GM21576 (cell line): ENCODE data around the gene TMEM219.

ENCODE experiments used
- ATAC-seq: cut with Tn5 transposase; IDR thresholded peaks from one replicate; pipeline ENCODE4 v1.9.1; 2021; ENCODE audit warnings: mild to moderate bottlenecking, moderate library complexity; ENCODE audit not compliant: unreplicated experiment

Gene TMEM219

DNA sequence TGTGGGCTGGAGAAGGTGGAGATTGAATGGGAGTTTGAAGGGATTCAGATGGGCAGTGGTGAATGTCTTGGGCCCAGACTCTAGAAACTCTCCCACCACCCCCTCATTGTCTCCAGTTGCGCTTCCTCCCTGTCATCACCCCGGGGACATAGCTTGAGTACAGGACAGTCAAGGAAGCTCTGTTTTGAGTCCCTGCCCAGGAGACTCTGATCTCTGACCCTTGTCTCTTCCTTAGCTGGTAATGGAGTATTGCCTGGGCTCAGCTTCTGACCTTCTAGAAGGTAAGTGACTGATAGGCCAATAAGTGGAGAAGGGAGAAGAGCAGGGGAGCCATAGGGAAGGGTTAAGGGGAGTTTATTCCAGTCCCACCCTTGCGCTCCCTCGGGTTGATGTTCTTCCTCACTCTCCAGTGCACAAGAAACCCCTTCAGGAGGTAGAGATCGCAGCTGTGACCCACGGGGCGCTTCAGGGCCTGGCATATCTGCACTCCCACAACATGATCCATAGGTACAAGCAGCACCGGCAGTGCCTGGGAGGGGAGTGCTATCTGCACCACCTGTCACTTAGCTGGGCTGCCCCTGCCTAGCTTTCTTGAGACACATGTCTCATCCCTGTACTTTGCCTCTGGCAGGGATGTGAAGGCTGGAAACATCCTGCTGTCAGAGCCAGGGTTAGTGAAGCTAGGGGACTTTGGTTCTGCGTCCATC is 16.8 kb downstream of the TMEM219 start:
- no peak for ATAC-seq

DNA sequence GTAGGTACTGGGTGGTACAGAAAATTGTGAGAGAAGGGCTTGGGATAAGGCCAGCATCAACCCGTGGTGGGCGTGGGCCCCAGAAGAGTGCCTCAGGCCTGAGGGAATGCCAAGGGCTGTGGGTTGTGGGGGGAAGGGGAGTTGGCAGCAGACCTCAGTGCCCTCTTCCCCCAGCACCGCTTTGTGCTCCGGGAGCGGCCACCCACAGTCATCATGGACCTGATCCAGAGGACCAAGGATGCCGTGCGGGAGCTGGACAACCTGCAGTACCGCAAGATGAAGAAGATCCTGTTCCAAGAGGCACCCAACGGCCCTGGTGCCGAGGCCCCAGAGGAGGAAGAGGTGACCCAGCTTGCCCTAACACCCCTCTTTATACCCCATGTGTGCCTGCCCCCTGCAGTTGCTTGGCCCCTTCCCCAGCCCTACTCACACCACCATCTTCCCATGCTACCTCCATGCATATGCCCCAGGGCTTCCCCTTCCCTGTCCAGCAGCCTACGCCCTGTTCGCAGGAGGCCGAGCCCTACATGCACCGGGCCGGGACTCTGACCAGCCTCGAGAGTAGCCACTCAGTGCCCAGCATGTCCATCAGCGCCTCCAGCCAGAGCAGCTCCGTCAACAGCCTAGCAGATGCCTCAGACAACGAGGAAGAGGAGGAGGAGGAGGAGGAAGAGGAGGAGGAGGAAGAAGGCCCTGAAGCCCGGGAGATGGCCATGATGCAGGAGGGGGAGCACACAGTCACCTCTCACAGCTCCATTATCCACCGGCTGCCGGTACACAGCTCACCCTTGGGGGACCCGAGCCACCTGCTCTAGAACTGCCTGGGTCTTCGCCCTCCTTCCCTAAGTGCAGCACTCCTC is 20.9 kb downstream of the TMEM219 start:
- no peak for ATAC-seq

DNA sequence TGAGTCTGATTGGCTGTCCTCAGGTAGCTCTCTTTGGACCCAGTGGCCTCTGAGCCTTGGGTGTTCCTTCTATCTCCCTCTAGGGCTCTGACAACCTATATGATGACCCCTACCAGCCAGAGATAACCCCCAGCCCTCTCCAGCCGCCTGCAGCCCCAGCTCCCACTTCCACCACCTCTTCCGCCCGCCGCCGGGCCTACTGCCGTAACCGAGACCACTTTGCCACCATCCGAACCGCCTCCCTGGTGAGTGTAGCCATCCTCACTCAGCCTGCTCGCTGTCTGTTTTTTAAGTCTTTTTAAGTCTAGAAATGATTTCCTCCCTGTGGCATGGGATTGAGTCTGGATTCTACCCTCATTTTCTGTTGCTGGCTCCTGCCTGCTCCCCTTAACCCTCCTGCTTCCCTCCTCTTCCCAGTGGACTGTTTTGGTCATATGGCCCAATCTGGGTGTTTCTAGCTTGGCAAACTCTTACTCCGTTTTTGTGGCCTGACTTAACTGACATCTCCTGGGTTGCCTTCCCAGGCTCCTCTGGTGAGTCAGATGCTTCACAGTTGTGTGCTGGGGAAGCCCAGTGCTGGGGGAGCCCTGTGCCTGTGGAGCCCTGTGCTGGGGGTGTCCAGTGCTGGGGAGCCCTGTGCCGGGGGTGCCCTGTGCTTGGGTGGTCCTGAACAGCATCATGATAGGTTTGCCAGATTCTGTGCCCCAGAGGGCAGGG is 21.7 kb downstream of the TMEM219 start:
- no peak for ATAC-seq

DNA sequence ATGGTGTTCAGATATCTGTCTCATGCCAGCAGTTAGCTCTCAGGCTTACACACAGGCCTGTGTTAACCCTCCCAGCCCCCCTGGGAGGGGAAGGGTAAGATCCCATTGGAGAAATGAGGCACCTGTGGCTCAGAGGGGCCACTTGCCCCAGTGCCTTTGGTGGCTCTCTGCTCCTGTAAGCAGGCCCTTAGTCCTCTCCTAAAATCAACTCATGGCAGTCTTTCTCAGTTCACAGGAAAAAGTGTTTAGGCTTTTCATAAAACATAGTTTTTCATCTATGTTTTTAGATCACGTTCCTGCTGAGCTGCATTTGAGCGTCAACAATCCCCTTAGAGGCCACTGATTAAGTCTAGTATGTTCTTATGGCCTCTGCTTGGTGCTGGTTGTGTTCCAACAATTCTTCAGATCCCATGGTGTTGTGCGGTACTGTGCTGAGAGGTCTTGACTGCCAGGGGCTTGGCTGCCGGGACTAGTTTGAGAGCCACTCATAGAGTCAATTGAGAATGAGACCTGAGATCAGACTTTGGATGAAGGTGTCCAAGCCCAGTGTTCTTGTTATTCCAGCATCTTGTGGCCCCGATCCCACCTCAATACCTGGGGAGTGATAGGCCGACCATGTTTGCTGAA is 22.4 kb downstream of the TMEM219 start:
- ATAC-seq: no peak

DNA sequence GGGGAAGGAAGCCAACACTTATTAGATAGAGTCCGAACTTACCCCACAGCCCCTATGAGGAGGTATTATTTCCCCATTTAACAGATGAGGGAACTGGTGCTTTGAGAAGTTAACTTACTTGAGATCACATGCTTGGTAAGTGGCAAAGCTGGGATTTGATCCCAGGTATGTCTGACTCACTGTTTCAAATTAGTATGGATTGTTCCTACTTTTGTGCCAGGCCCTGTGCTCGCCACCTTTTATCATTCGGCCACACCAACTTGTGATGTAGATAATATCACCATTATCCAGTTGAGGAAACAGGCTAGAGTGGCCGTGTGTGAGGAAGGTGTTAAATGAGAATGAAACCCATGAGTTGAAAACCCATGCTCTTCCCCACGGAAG is 22.9 kb downstream of the TMEM219 start:
- no peak for ATAC-seq

DNA sequence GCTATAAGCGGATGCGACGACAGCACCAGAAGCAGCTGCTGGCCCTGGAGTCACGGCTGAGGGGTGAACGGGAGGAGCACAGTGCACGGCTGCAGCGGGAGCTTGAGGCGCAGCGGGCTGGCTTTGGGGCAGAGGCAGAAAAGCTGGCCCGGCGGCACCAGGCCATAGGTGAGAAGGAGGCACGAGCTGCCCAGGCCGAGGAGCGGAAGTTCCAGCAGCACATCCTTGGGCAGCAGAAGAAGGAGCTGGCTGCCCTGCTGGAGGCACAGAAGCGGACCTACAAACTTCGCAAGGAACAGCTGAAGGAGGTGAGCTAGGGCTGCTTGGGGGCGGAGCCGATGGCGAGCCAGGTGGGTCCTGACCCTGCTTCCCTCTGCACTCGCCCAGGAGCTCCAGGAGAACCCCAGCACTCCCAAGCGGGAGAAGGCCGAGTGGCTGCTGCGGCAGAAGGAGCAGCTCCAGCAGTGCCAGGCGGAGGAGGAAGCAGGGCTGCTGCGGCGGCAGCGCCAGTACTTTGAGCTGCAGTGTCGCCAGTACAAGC is 23.5 kb downstream of the TMEM219 start:
- no peak for ATAC-seq

DNA sequence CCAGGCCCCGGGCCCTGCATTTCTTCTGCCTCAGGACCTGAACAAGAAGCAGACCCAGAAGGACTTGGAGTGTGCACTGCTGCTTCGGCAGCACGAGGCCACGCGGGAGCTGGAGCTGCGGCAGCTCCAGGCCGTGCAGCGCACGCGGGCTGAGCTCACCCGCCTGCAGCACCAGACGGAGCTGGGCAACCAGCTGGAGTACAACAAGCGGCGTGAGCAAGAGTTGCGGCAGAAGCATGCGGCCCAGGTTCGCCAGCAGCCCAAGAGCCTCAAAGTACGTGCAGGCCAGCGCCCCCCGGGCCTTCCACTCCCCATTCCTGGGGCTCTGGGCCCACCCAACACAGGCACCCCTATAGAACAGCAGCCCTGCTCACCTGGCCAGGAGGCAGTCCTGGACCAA is 24.4 kb downstream of the TMEM219 start:
- no peak for ATAC-seq

DNA sequence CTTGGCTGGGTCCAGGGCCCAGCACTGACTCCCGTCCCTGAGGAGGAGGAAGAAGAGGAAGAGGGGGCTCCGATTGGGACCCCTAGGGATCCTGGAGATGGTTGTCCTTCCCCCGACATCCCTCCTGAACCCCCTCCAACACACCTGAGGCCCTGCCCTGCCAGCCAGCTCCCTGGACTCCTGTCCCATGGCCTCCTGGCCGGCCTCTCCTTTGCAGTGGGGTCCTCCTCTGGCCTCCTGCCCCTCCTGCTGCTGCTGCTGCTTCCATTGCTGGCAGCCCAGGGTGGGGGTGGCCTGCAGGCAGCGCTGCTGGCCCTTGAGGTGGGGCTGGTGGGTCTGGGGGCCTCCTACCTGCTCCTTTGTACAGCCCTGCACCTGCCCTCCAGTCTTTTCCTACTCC is 25.1 kb downstream of the TMEM219 start:
- ATAC-seq: no peak

DNA sequence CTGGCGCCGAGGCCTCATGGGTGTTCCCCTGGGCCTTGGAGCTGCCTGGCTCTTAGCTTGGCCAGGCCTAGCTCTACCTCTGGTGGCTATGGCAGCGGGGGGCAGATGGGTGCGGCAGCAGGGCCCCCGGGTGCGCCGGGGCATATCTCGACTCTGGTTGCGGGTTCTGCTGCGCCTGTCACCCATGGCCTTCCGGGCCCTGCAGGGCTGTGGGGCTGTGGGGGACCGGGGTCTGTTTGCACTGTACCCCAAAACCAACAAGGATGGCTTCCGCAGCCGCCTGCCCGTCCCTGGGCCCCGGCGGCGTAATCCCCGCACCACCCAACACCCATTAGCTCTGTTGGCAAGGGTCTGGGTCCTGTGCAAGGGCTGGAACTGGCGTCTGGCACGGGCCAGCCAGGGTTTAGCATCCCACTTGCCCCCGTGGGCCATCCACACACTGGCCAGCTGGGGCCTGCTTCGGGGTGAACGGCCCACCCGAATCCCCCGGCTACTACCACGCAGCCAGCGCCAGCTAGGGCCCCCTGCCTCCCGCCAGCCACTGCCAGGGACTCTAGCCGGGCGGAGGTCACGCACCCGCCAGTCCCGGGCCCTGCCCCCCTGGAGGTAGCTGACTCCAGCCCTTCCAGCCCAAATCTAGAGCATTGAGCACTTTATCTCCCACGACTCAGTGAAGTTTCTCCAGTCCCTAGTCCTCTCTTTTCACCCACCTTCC is 25.6 kb downstream of the TMEM219 start:
- ATAC-seq: no peak

DNA sequence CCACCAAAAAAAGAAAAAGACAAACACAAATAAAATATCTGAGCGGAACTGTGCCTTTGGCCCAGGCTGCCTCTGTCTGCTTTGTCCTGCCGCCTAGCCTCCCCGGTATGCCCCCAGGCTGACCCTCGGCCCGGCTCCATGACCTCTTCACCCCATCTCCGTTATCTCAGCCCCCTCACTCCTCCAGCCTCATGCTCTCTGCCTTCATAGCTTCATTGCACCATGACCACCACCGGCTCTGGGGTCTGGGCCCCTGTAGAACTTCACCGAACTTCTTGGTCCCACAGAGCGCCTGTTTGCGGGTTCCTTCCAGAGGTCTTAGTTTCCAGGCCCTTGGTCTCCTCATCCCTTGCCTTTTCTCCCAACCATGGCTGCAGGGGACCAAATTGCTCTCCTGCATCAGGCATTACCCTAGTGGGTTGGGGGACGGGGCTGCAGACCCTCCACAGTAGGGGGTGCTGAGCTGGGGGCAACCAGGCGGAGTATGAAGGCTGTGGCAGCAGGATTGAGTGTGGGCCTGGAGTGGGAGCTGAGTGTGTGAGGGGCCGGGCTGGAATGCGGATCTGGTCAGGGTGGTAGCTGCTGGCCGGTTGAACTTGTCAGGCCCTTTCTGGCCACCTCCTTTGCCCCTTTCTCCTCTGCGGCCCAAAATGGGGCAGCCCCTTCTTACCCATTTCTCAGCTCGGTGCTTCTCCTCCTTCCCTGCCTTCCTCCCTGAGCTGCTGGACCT is 26.6 kb downstream of the TMEM219 start:
- no peak for ATAC-seq

DNA sequence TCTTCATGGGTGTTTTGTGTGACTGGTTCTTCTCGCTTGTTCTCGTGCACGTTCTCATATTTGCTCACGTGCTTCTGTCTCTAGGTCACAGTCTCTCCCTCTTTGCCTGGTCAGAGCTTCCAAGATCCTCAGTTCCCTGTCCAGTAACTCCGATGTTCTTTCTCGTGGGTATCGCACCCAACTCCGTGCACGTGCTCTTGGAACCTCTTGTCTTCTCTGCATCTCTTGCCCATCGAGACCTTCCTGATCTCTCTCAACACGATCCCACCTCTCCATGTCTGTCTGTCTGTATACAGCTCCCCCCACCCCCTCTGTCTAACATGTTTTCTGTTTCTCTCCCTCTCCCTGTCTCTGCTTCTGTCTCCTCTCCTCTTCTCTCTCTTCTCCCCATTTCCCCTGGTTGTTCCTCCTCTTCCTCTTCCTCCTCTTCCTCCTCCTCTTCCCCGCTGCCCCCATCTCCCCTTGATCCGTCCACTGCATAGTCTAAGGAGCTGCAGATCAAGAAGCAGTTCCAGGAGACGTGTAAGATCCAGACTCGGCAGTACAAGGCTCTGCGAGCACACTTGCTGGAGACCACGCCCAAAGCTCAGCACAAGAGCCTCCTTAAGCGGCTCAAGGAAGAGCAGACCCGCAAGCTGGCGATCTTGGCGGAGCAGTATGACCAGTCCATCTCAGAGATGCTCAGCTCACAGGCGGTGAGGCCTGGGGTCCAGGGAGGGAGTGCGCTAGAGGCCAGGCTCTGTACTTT is 27.4 kb downstream of the TMEM219 start:
- no peak for ATAC-seq

DNA sequence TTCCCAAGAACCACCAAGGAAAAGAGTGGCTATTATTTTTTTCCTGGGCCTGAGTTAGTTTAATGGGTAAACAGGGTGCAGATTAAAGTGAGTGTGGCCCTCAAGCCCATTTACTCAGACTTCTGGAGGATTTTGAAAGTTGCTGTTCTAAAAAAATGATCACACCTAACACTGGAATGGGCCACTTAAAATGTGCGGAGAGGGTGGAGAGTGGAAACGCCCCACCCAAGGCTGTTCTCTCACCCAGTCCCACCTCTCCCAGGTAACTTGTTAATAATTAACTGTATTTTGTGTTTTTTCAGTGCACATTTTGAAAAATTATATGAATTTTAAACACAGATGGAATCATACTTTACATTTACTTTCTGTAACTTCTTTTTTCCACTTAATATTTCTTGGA is 28.2 kb downstream of the TMEM219 start:
- no peak for ATAC-seq

DNA sequence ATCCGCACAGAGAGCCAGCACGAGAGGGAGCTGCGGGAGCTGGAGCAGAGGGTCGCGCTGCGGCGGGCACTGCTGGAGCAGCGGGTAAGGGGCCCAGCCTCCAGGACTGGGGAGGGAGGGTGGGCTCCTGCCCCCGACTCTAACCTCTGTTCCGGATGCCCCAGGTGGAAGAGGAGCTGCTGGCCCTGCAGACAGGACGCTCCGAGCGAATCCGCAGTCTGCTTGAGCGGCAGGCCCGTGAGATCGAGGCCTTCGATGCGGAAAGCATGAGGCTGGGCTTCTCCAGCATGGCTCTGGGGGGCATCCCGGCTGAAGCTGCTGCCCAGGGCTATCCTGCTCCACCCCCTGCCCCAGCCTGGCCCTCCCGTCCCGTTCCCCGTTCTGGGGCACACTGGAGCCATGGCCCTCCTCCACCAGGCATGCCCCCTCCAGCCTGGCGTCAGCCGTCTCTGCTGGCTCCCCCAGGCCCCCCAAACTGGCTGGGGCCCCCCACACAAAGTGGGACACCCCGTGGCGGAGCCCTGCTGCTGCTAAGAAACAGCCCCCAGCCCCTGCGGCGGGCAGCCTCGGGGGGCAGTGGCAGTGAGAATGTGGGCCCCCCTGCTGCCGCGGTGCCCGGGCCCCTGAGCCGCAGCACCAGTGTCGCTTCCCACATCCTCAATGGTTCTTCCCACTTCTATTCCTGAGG is 29.1 kb downstream of the TMEM219 start:
- no peak for ATAC-seq

DNA sequence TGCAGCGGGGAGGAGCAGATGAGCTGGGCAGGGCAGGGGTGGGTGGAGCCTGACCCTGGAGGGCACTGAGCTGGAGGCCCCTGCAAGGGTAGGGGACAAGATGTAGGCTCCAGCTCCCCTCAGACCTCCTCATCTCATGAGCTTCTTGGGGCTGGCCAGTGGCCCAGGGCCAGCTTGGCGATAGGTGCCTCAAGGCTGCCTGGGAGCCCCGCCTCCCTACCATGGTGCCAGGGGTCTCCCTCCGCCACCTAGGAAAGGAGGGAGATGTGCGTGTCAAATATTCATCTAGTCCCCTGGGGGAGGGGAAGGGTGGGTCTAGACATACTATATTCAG is 29.7 kb downstream of the TMEM219 start:
- ATAC-seq: no peak

DNA sequence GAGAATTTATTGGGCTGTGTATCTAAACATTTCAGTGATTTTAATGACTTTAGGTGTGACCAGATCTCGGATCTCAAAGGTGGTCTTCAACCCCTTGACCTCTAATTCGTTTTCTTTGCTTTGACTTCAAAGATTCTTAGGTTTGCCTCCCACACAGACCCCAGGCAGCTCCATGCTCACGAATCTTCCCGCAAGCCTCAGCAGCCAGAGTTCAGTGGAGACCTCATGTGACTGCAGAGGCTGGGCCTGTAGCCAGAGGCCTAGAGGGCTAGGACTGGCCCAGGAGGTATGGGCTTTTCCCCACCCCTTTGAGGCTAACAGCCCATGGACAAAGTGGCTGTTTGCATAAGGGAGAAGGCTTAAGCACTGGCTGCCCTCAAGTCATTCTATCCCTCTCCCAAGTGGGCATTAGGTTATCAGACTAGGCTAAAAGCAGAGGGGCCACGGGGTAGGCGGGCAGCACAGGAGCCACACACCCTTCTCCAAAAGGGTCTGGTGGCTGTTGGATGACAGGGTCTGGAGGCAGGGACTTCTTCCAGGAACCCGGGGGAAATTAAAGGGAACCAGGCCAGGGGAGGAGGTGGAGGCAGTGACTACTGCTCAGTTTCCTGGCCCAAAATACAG is 30.6 kb downstream of the TMEM219 start:
- no peak for ATAC-seq

DNA sequence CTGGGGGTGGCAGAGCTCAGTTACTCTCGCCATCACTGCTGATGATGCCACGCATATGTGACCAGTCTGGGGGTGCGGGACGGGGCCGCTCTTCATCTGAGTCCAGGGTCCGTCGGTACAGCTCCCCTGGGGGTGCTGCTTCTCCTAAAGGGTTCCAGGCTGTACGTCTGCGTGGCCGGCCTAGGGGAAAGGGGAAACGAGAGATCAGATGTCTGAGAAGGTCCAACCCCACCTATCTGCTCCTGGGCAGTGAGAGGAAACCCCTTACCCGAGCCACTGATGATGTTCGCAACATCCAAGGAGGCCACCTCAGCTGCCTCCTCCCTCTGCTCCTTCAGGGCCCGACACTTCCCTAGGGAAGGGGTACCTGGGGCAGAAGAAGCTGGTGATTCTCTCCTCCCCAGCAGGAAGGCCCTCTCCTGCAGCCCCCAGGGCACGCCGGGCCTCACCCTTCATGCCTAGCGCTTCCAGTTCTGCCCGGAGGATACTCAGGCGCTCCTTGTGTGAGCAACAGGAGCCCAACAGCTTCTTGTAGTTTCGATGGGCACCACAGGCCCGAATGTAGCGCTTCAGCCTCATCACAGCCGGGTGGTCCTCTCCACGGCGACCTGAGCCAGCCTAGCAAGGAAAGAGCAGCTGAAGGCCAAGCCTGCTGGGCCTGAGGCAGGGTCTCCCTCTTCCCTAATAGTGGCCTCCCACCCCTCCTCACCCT is 31.5 kb downstream of the TMEM219 start:
- no peak for ATAC-seq

DNA sequence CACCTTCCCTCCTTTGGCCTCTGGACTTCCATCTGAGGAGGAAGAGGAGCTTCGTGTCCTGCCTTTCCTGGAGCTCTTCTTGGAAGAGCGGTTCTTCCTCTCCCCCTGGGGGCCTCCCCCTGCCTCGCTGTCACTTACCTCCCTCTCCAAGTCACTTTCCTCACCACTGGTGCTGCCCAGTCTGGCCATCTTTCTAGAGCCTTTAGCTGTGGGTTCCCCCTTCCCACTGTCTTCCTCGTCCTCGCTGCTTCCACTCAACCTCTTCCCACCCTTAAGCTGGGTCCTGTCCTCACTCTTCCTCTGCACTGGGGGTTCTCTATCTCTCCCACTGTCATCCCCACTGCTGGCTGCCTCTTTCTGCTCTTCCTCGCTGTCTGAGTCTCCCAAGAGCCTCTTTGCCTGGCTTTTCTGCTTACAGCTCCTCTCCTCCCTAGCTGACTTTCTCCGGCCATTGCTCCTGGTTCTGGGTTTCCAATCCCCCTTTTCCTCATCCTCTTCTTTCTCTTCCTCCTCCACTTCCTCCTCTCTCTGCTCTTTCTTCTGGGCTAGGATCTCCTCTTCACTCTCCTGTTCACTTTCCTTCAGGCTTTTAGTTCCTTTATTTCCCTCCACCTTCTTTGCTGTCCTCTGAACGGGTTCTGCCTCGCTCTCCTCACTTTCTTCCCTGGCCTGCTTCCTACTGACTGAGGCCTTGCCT is 32.2 kb downstream of the TMEM219 start:
- no peak for ATAC-seq
